Stimulated activated CD4-positive, alpha-beta T cell treated with anti-CD3 and anti-CD28 coated beads, Interleukin-4, amount 100 ng/mL, for 1 hour (primary cell): Measurements from ENCODE around the gene DMKN.

Experiments used
- DNase-seq: peaks from one replicate; pipeline ENCODE4 v3.0.0-alpha.2; 2020

Gene DMKN

GRCh38 chr19:35522745-35523327 lies 9.4 kb upstream of the DMKN start:
- no peak for DNase-seq

DNA sequence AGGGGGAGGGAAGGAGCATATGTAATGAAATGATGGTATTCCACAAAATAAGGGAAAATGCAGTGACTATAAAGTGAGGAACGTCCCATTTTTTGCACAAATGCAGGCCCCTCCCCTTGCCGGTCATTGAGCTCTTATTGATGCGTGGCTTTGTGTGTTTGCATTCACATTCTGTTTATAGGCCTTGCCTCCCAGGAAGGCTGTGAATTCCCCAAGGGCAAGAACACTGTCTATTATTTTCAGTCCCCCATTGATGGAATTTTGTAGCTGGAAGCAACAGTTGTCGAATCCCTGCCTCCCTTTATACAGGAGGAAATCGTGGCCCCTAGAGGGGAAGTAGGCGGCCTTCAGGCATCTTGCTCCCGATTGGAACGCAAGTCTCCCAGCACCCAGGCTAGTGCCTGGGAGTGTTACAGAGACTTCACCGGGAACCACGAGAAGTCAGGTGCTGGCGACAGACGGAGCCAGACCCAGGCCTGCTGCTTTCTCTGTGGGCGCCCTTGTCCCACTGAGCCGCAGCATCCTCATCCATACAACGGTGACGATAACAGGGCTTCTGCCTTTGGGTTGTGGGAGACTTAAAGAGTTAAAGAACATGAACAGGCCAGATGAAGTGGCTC lies 7.8 kb upstream of the DMKN start:
- no peak for DNase-seq

- no peak for DNase-seq
Measured at GRCh38 chr19:35519291-35519690, 5.8 kb upstream of the DMKN start.

- DNase-seq = no peak
Measured at GRCh38 chr19:35518313-35518712, 4.9 kb upstream of the DMKN start.

DNA sequence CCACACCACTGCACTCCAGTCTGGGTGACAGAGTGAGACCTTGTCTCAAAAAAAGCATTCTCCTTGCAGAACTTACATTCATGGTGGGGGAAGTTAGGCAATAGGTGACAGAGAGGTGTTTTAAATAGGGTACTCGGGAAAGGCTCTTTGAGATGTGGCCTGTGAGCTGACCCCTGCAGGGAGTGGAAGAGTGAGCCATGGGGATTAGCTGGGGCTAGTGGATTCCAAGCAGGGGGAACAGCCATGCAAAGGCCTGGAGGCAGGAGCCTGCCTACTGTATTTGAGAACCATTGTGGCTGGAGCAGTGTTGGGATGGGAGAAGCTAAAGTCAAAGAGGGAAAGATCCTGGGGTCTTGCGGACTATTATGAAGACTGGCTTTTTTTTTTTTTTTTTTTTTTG lies 3.9 kb upstream of the DMKN start:
- DNase-seq = no peak

- DNase-seq = no peak
Measured at GRCh38 chr19:35516310-35516709, 2.9 kb upstream of the DMKN start.

DNA sequence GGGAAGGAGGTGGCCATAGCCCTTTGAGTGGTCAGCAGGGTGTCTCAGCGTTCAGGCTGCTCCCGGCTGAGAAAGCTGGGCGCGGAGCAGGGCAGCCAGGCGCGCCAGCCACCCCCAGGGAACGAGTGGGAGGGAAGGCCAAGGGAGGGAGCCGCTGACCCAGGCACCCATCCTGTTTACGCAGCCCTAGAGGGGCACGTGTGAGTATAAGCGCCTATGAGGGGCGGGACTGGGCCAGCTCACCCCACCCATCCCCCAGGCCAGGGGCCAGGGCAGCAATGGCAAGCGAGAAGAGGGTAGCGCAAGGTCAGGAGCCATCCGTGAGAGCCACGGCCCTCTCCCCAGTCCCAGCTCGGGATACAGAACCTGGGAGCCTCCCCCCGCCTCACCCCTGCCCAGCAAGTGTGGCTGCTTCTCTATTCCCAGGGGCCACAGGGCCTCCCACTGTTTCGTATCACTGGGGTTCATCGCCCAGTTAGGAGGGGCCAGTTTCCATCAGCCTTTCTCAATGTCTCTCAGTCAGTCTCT lies 897 bp upstream of the DMKN start:
- DNase-seq = no peak

DNA sequence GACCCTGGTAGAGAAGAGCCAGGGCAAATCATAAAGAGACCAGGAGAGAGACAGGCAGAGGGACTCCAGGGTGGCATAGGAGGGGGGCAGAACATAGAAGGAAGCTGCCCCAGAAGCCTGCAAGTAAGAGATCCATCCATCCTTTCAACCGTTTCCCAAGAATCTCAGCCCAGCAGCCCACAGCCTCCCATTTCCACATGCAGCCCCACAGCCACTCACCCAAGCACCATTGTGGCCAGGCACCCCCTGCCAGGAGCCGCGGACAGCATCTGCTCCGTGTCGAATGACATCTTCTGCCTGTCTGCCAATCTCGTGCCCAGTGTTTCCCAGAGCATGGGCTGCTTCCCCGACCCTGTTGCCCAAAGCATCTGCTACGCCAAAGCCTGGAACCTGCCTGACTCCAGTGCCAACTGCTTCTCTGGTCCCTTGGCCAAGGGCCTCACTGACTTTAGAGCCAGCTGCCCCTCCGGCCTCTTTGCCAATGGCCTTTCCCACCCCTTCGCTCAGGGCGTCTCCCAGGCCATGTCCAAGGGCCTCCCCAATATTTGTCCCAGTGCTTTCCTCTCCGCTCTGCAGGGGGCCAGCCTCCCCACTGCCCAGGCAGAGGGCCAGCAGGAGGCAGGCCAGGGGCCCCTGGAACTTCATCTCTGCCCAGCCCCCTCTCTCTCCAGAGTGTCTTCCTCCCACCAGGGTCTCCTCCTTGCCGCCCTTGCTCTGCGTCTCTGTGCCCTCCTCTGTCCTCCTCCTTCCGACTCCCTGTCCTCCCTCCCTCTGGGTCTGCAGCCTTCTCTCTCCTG lies 420 bp downstream of the DMKN start:
- no peak for DNase-seq

DNA sequence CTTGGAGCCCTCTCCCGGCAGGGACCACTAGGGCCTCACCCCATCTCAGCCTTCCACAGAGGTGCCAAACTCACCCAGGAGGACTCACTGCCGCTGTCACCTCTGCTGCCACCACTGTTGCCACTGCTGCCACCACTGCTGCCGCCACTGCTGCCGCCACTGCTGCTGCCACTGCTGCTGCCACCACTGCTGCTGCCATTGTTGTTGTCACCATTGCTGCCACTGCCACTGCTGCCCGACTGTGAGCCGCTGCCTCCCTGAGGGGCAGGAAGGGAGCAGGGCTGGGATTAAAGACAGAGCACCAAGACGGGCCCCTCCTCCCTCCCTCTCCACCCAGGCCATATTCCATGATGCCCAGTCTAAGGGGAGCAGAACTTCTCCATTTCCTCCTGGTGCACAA lies 2.1 kb downstream of the DMKN start:
- DNase-seq = no peak

DNA sequence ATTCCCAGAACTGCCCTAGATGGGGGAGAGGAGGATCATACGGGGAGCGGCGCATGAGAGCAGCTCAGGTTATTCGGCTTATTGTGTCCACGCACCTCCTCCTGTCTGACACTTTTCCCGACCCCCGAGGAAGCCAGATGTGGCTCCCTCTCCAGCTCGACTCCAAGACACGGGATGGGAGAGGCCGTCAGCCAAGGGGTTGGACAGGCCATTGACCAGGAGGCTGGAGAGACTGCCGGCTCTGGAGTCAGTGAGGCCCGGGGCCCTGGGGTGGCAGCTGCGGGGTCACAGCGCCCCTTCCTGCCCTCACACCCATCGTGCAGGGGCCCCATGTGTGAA lies 2.9 kb downstream of the DMKN start:
- no peak for DNase-seq

GRCh38 chr19:35509861-35510625 lies 3.4 kb downstream of the DMKN start:
- peak; percentile 79 for DNase-seq

GRCh38 chr19:35509018-35509652 lies 4.3 kb downstream of the DMKN start:
- peak; percentile 30 for DNase-seq

- DNase-seq = no peak
Measured at GRCh38 chr19:35508129-35508528, 5.3 kb downstream of the DMKN start.

DNA sequence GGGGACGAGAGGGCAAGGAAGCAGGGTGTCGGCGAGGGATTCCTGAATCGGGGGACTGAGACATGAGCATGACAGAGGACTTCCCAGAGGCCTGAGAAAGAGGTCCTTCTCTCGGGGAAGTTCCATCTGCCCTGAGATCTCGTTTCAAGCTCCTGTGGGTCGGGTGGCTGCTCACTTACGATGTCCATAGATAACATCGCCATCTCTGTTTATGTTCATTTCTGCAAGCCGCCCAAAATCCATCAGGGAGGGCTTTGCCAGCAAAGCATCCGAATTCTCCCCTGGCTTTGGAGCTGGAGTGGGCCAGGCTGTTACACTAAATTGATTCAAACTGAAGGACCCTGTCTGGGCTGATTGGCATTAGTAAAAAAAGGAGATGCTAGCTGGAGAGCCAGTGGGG lies 5.9 kb downstream of the DMKN start:
- no peak for DNase-seq

DNA sequence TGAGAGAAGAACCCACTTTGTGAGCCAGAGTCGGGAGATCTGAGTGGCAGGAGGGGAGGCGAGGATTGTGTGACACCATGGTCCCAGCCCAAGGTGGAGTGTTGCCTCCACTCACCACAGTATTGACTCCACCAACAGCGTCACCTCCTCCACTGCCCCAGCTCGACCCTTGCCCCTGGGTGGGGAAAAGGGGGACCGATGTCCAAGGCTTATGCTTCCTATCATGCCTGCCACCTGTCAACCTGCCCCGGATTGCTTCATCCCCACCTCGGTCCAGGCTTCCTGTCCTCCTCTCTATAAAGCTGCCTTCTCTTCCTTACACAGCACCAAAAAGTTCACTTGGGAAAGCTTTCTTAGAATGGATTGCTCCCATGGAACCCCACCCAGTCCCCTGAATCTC lies 7.4 kb downstream of the DMKN start:
- no peak for DNase-seq

GRCh38 chr19:35502751-35503150 lies 10.7 kb downstream of the DMKN start:
- no peak for DNase-seq

DNA sequence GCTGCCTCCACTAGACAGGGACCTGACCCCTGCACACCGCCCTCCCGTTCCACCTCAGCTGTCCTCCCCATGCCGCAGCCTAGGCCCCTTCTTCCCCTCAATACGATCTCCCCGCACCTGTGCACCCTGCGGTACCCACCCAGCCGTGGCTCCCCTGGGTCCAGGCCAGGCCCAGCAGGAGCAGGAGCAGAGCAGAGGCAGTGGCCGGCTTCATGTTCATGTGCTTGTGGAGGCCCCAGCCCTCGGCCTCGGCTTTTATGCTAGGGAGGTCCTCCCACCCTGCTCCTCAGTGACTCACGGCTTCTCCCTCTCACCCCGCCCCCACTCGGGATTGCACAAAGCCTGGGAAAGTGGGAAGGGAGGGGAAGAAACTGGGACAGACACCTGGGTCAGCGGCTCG lies 11.8 kb downstream of the DMKN start:
- DNase-seq = no peak

DNA sequence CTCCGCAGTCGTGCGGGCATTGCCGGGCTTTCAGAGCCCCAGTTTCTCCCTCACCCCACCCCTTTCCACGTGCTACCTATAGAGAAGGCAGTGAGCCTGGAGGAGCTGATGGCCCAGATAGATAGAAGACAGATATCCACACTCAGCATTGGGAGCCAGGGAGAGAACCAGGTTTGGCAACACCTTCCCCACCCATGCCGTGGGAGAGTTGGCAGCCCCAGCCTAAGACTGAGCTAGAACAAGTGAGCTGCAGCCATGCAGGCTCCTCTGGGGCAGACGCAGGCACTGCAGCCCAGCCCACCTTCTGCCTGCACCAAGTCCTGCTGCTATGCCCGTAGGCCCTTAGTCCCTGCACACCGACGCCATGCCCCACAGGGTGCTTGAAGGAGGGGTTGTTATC lies 12.8 kb downstream of the DMKN start:
- DNase-seq = no peak

DNA sequence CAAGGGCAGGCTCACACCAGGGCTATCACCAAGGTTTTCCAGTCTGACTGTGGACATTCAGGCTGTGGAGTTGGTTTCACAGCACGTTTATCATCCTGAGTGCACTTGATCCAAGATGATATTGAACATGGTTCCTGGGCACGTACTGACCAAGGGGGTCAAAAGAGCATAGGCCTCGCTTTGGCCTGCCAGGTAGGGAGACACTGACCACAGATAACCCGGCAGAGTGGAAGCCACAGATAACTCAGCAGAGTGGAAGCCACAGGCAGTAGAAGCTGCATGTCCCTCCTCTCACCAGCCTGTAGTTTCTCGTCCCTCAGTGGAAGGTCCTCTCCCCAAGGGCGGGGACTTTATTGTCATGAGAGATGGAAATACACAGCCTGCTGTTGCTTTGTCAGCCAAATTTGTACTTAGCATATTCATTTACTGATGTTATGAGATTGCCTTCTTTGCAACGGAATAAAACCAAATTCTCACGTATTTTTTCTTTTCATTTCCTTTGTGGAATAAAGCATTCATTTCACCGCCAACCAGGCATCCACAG lies 14.4 kb downstream of the DMKN start:
- DNase-seq = no peak

DNA sequence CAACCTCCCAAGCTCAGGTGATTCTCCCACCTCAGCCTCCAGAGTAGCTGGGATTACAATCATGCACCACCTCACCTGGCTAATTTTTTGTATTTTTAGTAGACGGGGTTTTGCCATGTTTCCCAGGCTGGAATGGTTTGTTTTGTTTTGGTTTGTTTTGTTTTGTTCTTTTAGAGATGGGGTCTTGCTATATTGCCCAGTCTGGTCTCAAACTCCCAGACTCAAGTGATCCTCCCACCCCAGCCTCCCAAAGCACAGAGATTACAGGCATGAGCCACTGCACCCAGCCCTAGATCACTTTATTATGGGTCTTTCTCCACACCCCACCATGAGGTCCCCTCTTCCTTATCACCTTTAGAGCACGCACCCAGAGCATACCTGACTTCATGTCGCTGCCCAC lies 15.2 kb downstream of the DMKN start:
- no peak for DNase-seq

DNA sequence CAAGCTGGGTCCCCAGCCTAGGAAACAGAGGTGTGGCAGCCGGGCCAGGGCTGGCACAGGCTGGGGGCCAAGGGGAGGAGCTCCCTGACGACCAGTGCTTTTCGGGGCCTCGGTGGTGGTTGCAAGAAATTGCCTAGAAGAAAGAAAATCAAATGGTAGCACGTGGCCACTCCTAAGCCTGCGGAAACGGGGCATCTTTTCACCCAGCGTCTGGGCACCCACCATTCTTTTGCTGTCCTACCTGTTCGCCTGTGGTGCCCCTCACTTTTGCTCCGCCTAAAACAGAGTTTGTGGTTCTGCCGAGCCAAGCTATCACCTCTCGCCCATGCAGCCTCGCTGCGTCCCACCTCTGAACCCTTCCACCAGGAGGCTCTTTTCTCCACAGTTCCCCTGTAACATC lies 16.0 kb downstream of the DMKN start:
- DNase-seq = no peak
